SK-N-SH treated with all-trans-retinoic acid at 6 μM for 48 hours (cell line): ENCODE data around the gene CPSF3.

Source experiments
- ATAC-seq: fragments of 200-7000 bp; cut with Tn5 transposase; 3 replicates; pipeline ENCODE4 v1.9.1; 2020; ENCODE audit warnings: mild to moderate bottlenecking, moderate library complexity
- BACH2 ChIP-seq: fragments of 250-450 bp; sonication (Bioruptor Pico); IDR thresholded peaks from 2 replicates; pipeline ENCODE4 v1.9.0; 2021; ENCODE audit warnings: mild to moderate bottlenecking, borderline replicate concordance
- CSDC2 ChIP-seq: fragments of 250-450 bp; sonication (Bioruptor Pico); IDR thresholded peaks from 2 replicates; pipeline ENCODE4 v1.5.0; 2020; ENCODE audit warnings: mild to moderate bottlenecking, moderate library complexity
- ESRRG ChIP-seq: fragments of 250-450 bp; sonication (Bioruptor Pico); IDR thresholded peaks from 2 replicates; pipeline ENCODE4 v1.6.1; 2021; ENCODE audit warnings: mild to moderate bottlenecking
- ISL1 ChIP-seq: fragments of 250-450 bp; sonication (Bioruptor Pico); IDR thresholded peaks from 2 replicates; pipeline ENCODE4 v2.1.2; 2022; ENCODE audit warnings: mild to moderate bottlenecking, moderate library complexity
- OSR1 ChIP-seq: fragments of 250-450 bp; sonication (Bioruptor Pico); IDR thresholded peaks from 2 replicates; pipeline ENCODE4 v1.8.0; 2022; ENCODE audit warnings: moderate library complexity, mild to moderate bottlenecking, inconsistent platforms
- PPARA ChIP-seq: fragments of 250-450 bp; sonication (Bioruptor Pico); IDR thresholded peaks from 2 replicates; pipeline ENCODE4 v1.5.0; 2020; ENCODE audit warnings: mild to moderate bottlenecking, borderline replicate concordance
- RARB ChIP-seq: fragments of 250-450 bp; sonication (Bioruptor Pico); IDR thresholded peaks from 2 replicates; pipeline ENCODE4 v1.8.0; 2021; ENCODE audit warnings: mild to moderate bottlenecking, moderate library complexity
- SNAI2 ChIP-seq: fragments of 250-450 bp; sonication (Bioruptor Pico); IDR thresholded peaks from 2 replicates; pipeline ENCODE4 v1.5.0; 2020; ENCODE audit warnings: mild to moderate bottlenecking, moderate library complexity
- TCF4 ChIP-seq: fragments of 250-450 bp; sonication (Bioruptor Pico); IDR thresholded peaks from 2 replicates; pipeline ENCODE4 v1.8.0; 2021; ENCODE audit warnings: mild to moderate bottlenecking, moderate library complexity, borderline replicate concordance
- TOX ChIP-seq: fragments of 250-450 bp; sonication (Bioruptor Pico); IDR thresholded peaks from 2 replicates; pipeline ENCODE4 v1.8.0; 2021; ENCODE audit warnings: mild to moderate bottlenecking, moderate library complexity, borderline replicate concordance
- ZC3H10 ChIP-seq: fragments of 250-450 bp; sonication (Bioruptor Pico); IDR thresholded peaks from 2 replicates; pipeline ENCODE4 v1.5.1; 2021; ENCODE audit warnings: mild to moderate bottlenecking, moderate library complexity
- ZFP3 ChIP-seq: fragments of 250-450 bp; sonication (Bioruptor Pico); IDR thresholded peaks from 2 replicates; pipeline ENCODE4 v1.5.0; 2020; ENCODE audit warnings: mild to moderate bottlenecking, moderate library complexity
- ZFP30 ChIP-seq: fragments of 450-650 bp; formaldehyde crosslinking; IDR thresholded peaks from 2 replicates; pipeline ENCODE4 v1.5.0; 2022; ENCODE audit warnings: mild to moderate bottlenecking, moderate library complexity
- ZNF565 ChIP-seq: fragments of 450-650 bp; formaldehyde crosslinking; conservative IDR thresholded peaks from 2 replicates; pipeline ENCODE4 v1.5.0; 2020; ENCODE audit warnings: low read depth, mild to moderate bottlenecking, moderate library complexity
- ZNF70 ChIP-seq: fragments of 450-650 bp; formaldehyde crosslinking; IDR thresholded peaks from 2 replicates; pipeline ENCODE4 v1.5.0; 2020; ENCODE audit warnings: mild to moderate bottlenecking, moderate library complexity
- TF ChIP-seq, protein P1 (sequence below): fragments of 250-450 bp; sonication (Bioruptor Pico); IDR thresholded peaks from 2 replicates; pipeline ENCODE4 v1.5.1; 2020; ENCODE audit warnings: low read depth, mild to moderate bottlenecking, moderate library complexity
- TF ChIP-seq, protein P2 (sequence below): fragments of 250-450 bp; sonication (Bioruptor Pico); IDR thresholded peaks from 2 replicates; pipeline ENCODE4 v1.8.0; 2020; ENCODE audit warnings: mild to moderate bottlenecking, moderate library complexity, borderline replicate concordance
- TF ChIP-seq, protein P3 (sequence below): fragments of 250-450 bp; sonication (Bioruptor Pico); IDR thresholded peaks from 2 replicates; pipeline ENCODE4 v1.5.0; 2020; ENCODE audit warnings: mild to moderate bottlenecking, moderate library complexity
- TF ChIP-seq, protein P4 (sequence below): fragments of 250-450 bp; sonication (Bioruptor Pico); IDR thresholded peaks from 2 replicates; pipeline ENCODE4 v1.8.0; 2021; ENCODE audit warnings: low read depth, mild to moderate bottlenecking, moderate library complexity, borderline replicate concordance
- TF ChIP-seq, protein P5 (sequence below): fragments of 250-450 bp; sonication (Bioruptor Pico); IDR thresholded peaks from 2 replicates; pipeline ENCODE4 v1.5.1; 2021; ENCODE audit warnings: mild to moderate bottlenecking, moderate library complexity

CPSF3 gene

DNA sequence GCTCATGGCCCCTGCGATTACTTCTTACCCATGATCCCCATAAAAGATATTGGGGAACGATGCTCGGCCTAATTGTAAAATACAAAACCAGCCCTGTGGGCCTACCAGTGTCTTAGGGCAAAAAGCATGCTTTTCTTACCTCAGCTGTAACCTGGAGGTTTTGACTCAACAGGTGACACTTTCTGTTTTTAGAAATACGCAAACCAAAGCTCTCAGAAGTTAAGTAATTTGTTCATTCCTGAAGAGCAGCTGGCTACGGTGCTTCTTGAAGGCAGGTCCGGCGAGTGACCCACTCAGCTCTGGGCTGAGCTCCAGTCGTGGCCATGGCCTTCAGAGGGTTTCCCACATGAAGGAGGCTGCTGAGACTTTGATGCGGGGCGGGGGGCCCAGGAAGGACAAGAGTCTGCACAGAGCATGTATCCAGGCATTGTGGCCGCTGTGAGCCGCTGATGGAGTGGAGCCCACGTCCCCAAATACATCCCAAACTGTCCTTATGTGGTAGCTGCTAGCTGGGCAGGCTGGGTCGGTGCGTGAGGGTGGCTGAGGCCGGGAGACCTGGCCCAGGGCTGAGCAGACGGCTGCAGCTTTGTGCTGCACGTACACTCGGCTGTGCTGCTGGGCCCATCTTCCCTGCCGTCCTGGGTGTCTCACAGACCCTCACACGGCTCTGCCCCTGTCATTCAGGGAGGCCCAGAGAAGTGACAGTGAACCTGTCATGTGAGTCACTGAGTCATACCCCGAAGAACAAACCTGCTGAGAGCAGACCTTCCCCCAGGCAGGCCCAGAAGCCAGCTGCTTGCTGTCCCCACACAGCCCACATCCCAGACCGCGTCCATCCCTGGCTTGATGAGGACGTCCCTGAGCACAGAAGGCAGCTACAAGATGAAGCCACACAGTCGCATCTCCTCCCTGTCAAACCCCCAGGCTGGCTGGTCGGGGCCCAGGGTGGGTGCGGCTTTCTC, 34.2 kb upstream of the CPSF3 start (continued):
- TF ChIP-seq ZC3H10 (CRISPR knock-in tag), result no peak
- TF ChIP-seq RARB (CRISPR knock-in tag), result no peak
- TF ChIP-seq, protein P1, sequence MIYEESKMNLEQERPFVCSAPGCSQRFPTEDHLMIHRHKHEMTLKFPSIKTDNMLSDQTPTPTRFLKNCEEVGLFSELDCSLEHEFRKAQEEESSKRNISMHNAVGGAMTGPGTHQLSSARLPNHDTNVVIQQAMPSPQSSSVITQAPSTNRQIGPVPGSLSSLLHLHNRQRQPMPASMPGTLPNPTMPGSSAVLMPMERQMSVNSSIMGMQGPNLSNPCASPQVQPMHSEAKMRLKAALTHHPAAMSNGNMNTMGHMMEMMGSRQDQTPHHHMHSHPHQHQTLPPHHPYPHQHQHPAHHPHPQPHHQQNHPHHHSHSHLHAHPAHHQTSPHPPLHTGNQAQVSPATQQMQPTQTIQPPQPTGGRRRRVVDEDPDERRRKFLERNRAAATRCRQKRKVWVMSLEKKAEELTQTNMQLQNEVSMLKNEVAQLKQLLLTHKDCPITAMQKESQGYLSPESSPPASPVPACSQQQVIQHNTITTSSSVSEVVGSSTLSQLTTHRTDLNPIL (CRISPR knock-in tag), result no peak
- TF ChIP-seq, protein P2, sequence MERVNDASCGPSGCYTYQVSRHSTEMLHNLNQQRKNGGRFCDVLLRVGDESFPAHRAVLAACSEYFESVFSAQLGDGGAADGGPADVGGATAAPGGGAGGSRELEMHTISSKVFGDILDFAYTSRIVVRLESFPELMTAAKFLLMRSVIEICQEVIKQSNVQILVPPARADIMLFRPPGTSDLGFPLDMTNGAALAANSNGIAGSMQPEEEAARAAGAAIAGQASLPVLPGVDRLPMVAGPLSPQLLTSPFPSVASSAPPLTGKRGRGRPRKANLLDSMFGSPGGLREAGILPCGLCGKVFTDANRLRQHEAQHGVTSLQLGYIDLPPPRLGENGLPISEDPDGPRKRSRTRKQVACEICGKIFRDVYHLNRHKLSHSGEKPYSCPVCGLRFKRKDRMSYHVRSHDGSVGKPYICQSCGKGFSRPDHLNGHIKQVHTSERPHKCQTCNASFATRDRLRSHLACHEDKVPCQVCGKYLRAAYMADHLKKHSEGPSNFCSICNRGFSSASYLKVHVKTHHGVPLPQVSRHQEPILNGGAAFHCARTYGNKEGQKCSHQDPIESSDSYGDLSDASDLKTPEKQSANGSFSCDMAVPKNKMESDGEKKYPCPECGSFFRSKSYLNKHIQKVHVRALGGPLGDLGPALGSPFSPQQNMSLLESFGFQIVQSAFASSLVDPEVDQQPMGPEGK (CRISPR knock-in tag), result no peak
- no peak for TF ChIP-seq OSR1 (CRISPR knock-in tag)

DNA sequence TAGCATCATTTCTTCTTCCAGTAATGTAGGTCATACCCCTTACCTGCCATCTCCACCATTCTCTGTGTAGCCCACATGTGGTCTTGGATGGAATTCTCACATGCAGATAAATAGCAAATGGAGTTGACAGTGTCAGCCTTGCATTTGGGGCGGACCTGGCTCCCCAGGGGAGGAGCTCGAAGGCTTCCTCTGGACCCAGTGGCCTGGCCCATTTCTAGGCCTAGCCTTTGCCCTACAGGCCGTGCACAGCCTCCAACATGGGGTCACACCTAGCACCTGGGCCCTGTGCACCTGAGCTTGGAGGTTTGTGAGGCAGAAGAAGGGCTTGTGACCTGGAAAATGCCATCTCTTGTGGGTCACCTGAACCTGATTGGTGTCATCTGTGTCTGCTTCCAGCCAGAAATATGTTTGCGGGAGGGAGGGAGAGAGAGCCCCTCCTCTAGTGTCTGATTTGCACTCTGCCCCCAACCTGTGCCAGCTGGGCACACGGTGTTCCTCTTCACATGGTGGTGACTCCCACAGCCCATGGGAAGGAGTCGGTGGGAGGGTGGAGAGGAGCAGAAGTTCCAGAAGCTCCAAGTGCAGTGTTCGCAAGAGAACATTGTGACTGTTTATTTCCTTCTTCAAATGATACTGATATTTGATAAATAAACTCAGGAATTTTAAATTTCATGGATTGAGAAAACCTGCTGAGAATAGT, 33.2 kb upstream of the CPSF3 start:
- no peak for ATAC-seq
- TF ChIP-seq ZNF70 (CRISPR knock-in tag) (no peak), ESRRG (CRISPR knock-in tag) (no peak), BACH2 (CRISPR knock-in tag) (no peak), ZFP30 (CRISPR knock-in tag) (no peak), OSR1 (CRISPR knock-in tag) (no peak), TCF4 (no peak), ZNF565 (CRISPR knock-in tag) (no peak), SNAI2 (CRISPR knock-in tag) (no peak), ZFP3 (CRISPR knock-in tag) (no peak)
- TF ChIP-seq, protein P3, sequence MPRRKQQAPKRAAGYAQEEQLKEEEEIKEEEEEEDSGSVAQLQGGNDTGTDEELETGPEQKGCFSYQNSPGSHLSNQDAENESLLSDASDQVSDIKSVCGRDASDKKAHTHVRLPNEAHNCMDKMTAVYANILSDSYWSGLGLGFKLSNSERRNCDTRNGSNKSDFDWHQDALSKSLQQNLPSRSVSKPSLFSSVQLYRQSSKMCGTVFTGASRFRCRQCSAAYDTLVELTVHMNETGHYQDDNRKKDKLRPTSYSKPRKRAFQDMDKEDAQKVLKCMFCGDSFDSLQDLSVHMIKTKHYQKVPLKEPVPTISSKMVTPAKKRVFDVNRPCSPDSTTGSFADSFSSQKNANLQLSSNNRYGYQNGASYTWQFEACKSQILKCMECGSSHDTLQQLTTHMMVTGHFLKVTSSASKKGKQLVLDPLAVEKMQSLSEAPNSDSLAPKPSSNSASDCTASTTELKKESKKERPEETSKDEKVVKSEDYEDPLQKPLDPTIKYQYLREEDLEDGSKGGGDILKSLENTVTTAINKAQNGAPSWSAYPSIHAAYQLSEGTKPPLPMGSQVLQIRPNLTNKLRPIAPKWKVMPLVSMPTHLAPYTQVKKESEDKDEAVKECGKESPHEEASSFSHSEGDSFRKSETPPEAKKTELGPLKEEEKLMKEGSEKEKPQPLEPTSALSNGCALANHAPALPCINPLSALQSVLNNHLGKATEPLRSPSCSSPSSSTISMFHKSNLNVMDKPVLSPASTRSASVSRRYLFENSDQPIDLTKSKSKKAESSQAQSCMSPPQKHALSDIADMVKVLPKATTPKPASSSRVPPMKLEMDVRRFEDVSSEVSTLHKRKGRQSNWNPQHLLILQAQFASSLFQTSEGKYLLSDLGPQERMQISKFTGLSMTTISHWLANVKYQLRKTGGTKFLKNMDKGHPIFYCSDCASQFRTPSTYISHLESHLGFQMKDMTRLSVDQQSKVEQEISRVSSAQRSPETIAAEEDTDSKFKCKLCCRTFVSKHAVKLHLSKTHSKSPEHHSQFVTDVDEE (CRISPR knock-in tag), result no peak
- TF ChIP-seq, protein P1 (CRISPR knock-in tag), result no peak
- TF ChIP-seq, protein P4, sequence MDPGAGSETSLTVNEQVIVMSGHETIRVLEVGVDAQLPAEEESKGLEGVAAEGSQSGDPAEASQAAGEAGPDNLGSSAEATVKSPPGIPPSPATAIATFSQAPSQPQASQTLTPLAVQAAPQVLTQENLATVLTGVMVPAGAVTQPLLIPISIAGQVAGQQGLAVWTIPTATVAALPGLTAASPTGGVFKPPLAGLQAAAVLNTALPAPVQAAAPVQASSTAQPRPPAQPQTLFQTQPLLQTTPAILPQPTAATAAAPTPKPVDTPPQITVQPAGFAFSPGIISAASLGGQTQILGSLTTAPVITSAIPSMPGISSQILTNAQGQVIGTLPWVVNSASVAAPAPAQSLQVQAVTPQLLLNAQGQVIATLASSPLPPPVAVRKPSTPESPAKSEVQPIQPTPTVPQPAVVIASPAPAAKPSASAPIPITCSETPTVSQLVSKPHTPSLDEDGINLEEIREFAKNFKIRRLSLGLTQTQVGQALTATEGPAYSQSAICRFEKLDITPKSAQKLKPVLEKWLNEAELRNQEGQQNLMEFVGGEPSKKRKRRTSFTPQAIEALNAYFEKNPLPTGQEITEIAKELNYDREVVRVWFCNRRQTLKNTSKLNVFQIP (CRISPR knock-in tag), result no peak

DNA sequence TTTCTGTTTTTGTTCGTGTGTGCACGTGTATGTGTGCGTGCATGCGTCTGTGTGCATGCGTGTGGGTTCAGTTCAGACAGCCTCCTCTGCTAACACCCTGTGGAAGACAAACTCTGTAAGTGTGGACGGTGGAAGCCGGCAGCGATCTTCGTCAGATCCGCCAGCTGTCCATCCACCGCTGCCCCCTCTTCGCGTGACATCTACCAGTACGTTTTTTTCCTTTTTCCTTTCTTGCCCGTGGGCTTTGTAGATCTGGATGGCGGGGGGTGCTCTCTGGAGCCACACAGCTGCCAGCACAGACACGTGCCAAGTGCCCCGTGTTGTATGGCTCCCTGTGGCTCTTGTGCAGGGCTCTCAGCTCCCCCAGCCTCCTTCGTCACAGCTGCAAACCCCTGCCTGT, 32.5 kb upstream of the CPSF3 start:
- no peak for TF ChIP-seq SNAI2 (CRISPR knock-in tag)
- TF ChIP-seq BACH2 (CRISPR knock-in tag), result no peak
- TF ChIP-seq ISL1 (CRISPR knock-in tag), result no peak
- no peak for TF ChIP-seq CSDC2
- TF ChIP-seq, protein P4 (CRISPR knock-in tag), result no peak
- no peak for TF ChIP-seq ZNF565 (CRISPR knock-in tag)
- TF ChIP-seq, protein P5, sequence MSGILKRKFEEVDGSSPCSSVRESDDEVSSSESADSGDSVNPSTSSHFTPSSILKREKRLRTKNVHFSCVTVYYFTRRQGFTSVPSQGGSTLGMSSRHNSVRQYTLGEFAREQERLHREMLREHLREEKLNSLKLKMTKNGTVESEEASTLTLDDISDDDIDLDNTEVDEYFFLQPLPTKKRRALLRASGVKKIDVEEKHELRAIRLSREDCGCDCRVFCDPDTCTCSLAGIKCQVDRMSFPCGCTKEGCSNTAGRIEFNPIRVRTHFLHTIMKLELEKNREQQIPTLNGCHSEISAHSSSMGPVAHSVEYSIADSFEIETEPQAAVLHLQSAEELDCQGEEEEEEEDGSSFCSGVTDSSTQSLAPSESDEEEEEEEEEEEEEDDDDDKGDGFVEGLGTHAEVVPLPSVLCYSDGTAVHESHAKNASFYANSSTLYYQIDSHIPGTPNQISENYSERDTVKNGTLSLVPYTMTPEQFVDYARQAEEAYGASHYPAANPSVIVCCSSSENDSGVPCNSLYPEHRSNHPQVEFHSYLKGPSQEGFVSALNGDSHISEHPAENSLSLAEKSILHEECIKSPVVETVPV (CRISPR knock-in tag), result no peak
- no peak for TF ChIP-seq TOX
- no peak for TF ChIP-seq PPARA (CRISPR knock-in tag)
- TF ChIP-seq RARB (CRISPR knock-in tag), result no peak
- TF ChIP-seq ZFP30 (CRISPR knock-in tag), result no peak
- no peak for ATAC-seq
